Putamen (tissue), 1 donor: Measurements from ENCODE around the gene KCNJ12.
A peak's percentile ranks its signal among the peaks of the same experiment; 100 is the strongest.
"Not testable (repeated sequence)": the region's sequence is repeated elsewhere in the genome, so short reads cannot be mapped to it uniquely, and the experiment has no call there.

Experiments used
- DNase-seq: peaks from one replicate; pipeline ENCODE4 v3.0.0-alpha.2; 2016; ENCODE audit warnings: low spot score

KCNJ12 gene

DNA sequence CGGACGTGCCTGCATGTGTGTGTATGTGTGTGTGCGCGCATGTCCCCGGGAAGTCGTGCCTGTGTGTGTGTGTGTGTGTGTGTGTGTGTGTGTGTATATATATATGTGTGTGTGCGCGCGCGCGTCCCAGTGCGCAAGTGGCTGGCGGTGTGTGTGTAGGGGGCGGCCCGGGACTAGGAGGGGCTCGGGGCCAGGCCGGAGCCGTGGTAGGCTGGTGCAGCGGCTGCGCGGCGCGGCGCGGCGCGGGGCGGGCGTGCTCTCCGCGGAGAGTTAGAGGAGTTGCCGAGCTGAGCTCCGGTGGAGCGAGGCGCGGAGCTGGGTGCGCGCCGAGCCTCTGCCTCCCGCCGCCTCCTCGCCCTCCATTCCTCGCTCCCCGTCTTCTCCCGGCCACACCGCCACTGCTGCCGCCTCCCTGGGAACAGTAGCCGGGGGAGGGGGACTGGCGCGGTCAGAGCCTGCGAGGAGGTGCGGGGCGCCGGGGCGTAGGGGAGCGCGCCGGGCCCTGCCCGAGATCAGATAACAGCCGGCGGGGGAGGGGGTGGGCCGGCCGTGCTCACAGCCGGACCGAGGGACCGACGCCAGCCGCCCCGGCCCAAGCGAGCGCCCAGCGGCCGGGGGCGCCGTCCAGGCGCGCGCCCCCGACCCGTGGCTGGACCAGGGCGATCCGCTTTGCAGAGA lies at the start of gene KCNJ12:
KCNJ12 (plus strand) TSS at position 277 of the 678 bp plus-strand sequence. CDS start 38,986 bp downstream, outside the sequence.
- DNase-seq: peak; percentile 64

- DNase-seq: not testable (repeated sequence)
These were observed 48.2 kb upstream of the KCNJ12 start for GRCh38 chr17:21327921-21328320.

DNA sequence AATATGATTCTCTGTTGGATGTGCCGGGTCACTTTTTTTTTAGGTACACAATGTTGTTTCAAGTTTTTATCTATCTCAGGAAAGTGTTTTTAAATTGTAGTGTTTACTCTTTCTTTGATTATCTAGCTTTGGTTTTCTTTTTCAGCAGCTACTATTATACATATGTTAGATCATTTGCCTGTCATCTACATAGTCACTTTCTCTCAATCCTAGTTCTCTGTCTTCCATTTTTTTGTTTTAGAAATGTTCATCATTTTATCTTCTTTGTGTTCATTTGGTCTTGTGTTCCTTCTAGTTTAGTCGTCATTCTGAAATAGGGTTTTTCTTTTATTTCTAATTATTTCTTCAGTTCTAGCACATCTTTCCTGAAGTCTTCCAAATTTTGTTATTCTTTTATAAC lies 47.4 kb upstream of the KCNJ12 start:
- not testable (repeated sequence) for DNase-seq

DNA sequence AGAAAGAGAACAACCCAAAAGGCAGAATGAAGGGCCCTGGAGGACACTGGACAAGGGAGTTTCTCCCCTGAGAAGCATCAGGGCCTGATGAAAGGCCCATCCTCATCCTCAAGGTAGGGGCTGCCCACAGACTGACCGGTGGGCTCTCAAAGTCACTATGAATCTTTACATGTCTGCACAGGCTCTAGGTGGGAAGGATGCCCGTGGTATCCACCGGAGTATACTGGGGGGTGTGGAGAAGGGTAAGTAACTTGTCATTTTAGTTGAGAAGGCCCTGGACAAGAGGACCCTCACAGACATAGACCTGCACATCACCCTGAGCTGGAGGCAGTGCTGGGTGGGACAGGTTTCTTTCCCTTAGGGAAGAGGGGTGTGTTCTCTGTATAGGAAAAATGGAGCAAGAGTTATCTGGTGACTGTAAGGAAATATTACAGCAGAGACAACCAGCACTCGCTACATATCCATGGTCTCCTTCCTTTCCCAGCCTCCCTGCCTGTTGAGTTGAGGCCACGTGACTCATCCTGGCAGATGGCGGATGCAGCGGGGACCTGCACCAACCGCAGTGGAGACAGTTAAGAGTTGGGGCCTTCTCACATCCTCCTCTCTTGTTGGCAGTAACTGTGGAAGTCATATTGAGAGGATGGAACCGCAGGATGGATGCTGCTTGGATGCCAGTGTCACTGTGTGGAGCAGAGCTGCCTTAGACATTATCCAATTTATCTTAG lies 45.6 kb upstream of the KCNJ12 start:
- DNase-seq: no peak

DNA sequence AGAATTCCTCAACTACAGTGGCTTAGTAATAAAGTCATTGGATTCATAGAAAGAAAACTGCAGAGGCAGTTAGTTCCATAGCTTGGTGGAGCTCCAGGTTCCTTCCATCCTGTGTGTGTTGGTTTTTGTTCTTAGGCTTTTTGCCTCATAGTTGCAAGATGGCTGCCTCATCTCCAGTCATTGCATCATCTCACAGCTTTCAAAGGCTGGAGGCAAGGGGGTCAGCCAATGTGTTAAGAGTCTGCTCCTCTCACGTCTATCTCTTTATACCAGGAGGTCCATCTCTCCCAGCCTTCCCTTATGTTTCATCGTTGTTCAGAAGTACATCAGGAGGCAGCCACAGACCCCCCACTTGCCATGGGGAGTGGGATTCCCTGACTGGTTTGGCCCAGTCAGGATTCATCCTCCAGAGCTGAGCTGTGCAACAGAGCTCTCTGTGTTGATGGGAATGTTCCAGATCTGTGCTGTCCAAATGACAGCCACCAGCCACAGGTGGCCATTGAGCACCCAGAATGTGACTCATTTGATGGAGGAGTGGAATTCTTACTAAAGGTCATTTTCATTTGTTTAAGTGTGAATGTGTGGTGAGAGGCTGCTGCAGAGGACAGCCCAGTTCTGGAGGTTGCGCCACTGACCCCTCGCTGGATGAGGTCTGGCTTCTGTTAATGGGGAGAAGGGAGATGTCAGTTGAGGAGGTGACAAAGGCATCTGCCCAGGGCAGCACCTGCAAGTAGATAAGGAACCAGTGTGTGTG lies 39.4 kb upstream of the KCNJ12 start:
- DNase-seq: not testable (repeated sequence)

GRCh38 chr17:21337981-21338625 lies 38.1 kb upstream of the KCNJ12 start:
- DNase-seq: not testable (repeated sequence)

DNA sequence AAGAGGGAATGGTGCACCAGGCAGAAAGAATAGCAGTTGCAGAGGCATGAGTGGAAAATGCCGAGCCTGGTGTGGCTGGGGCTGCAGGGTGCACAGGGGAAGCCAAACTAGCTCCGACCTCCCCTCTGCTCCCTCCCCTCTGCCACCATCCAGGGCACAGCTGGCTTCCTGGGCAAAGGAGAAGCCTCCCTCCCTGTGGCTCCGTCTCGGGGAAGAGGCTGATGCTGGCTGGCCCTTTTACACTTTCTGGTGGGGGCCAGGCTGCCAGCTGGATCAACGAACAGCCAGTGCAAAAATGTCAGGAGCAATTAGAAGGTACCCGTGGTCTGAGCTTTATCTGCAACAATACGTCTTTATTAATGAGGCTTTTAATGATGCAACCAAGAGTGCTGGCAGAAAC lies 37.1 kb upstream of the KCNJ12 start:
- DNase-seq: no peak

GRCh38 chr17:21339571-21339970 lies 36.6 kb upstream of the KCNJ12 start:
- not testable (repeated sequence) for DNase-seq

GRCh38 chr17:21340407-21340806 lies 35.8 kb upstream of the KCNJ12 start:
- not testable (repeated sequence) for DNase-seq

DNA sequence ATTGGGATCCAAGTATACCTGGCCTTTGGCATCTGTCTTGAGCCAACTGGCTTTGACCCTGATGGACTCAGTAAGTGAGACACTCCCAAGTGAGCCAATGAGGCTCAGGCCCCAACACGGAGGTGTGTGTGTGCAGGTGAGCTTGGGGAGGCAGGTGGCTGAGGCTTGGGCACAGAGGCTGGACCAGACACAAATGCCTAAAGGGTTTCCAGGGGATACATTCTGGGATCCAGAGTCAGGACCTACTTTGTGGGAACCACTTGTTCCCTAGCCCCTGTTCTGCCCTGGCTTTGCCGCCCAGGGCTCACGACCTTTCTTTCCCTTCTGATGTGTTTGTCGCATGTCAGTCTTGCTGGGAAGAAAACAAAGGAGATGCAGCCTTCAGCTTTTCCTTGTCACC lies 34.9 kb upstream of the KCNJ12 start:
- DNase-seq: not testable (repeated sequence)

GRCh38 chr17:21341925-21342540 lies 34.1 kb upstream of the KCNJ12 start:
- not testable (repeated sequence) for DNase-seq

GRCh38 chr17:21343061-21343949 lies 32.9 kb upstream of the KCNJ12 start:
- DNase-seq: not testable (repeated sequence)

- not testable (repeated sequence) for DNase-seq
These were observed 31.4 kb upstream of the KCNJ12 start for GRCh38 chr17:21344801-21345200.

DNA sequence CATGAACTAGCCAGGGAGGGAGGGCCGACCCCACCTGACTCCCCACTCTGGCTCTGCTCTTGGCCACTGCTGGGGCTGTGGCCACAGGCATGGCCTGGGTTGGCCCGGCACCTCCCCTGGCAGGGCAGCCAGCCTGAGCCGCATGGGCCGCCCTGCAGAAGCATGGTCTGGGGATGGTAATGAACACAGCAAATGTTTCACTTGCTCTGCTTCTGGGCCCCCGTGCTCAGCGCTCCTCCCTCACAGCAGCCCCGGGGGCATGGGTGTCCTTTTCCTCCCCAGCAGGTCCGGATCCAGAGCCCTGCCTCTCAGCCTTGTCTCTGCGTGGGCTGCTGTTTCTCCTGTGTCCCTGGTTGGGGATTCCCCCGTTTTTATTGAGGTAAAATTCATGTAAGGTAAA lies 30.9 kb upstream of the KCNJ12 start:
- DNase-seq: no peak

DNA sequence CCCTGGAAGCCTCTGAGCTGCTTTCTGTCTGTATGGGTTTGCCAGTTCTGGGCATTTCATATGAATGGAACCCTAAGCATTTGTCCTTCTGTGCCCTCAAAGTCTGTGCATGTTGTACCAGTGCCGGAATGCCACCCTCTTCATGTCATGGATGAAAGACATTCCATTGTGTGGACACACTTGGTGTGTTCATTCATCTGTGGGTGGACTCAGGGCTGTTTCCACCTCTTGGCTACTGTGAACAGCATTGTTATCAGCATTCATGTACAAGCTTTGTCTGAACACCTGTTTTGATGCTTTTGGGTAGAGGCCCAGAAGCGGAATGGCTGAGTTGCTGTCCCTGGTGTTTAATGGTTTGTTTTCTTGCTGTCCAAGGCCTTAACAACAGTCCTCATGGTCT lies 30.1 kb upstream of the KCNJ12 start:
- DNase-seq: not testable (repeated sequence)

DNA sequence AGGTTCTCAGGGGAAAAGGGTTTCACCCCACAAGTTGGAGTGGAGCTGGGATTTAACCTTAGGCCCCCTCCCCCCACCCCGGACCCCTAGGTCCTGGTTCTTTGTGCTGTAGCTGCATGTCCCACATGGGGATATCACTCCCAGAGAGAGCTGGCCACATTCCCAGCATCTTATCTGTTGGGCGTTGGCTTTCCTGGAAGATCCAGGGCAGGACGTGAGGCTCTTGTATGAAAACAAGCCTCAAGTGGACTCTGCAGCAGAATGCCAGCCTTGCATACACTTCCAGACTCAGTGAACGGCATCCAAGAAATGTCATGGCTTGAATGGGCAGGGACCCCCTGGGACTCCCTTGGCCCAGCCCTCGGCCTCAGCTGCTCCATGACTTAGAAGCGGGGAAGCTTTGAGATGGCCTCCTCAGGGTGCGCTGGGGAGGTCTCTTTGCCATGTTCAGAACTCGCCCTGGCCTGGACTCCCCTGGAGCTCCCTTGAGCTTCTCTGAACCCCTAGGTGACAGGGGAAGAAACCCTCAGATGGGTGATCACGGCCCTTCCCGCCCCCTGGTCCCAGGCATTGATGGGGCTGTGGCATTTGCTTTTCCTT lies 29.4 kb upstream of the KCNJ12 start:
- not testable (repeated sequence) for DNase-seq

- DNase-seq: not testable (repeated sequence)
These were observed 28.5 kb upstream of the KCNJ12 start for GRCh38 chr17:21347660-21348059.

GRCh38 chr17:21348081-21348925 lies 27.9 kb upstream of the KCNJ12 start:
- not testable (repeated sequence) for DNase-seq

DNA sequence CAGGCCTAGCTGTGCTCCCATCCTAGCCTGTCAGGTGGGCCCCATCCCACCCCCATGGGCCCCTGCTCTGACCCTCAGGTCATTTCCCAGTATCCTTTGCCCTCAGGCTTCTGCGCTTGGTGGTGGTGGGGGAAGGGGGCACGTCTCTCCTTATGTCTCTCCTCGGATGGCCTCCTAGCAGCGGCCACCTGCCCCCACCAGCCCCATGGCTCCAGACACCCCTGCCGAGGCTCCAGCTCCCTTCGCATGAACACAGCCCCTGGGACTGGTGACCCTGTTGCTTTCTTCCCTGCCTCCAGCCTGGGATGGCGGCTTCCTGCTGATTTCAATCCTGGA lies 27.3 kb upstream of the KCNJ12 start:
- not testable (repeated sequence) for DNase-seq
